GM19351 (cell line): ENCODE measurements around the gene ZNHIT3.

Experiments used
- ATAC-seq: cut with Tn5 transposase; IDR thresholded peaks from one replicate; pipeline ENCODE4 v1.9.1; 2021; ENCODE audit warnings: mild to moderate bottlenecking, moderate library complexity; ENCODE audit not compliant: unreplicated experiment

ZNHIT3 gene

DNA sequence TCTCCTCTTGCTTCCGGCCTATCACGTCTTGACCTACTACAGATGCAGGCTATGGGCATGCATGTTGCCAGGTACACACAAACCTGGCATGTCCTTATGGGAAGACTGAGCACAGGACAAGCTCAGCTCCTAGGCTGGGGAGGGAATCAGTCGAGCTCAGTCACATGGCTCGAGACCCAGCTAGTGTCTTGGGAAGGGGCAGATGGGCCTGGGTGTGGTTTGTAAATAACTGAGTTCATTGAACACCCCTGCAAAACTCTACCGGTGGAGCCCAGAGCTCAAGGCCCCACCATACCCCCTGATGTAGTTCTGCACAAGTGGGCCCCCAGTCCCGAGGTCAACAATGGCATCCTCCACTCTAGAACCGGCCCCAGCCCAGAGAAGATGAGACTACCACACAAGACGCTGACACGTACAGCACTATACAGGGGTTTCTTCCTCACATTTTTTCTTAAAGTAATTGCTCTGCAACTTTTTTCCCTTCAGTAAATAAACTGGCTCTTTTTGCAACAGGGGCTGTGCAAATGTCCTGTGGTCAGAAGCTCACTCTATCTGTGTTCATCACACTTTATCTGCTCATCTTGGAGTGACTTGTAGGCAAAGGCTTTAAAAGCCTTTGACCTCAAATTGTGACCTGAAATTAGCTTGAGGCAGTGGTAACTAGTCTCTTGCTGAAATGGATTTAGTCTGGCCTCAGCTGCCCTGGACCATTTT lies 22.9 kb downstream of the ZNHIT3 start:
- ATAC-seq: no peak

DNA sequence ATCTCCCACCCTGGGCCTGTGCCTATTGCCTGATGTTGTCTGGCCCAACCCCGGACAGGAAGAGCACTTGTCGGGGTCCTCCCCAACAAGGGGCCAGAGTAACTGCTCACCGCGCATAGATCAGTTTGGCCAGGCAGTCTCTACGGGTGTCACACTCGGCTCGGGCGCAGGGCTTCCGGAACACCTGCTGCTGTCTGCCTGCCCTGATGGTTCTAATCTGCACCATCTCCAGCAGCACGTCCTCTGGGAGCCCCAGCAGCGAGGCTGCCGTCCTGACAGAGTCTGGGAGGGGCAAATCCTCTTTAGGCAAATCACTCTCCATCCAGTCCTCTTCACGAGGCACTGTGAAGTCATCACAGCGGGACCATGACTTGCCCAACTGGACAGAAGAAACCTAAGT lies 24.2 kb downstream of the ZNHIT3 start:
- no peak for ATAC-seq

DNA sequence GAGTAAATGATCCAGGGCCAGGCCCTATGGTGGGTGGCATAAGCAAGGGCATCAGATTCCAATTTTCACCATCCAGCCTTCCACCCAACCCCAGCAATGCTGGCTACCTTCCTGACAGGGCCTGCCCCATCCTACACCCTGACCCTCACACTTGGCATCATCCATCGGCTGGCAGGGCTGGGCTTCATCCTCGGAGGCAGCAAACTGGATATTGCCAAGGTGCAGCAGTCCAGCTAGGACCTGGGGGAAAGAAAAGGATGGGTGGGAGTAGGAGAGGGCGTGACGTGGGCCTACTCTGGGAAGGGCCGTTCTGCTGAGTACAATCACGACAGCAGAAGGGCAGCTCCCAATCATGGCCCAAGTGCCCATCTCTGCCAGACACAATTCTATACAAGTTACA lies 24.7 kb downstream of the ZNHIT3 start:
- ATAC-seq: no peak

DNA sequence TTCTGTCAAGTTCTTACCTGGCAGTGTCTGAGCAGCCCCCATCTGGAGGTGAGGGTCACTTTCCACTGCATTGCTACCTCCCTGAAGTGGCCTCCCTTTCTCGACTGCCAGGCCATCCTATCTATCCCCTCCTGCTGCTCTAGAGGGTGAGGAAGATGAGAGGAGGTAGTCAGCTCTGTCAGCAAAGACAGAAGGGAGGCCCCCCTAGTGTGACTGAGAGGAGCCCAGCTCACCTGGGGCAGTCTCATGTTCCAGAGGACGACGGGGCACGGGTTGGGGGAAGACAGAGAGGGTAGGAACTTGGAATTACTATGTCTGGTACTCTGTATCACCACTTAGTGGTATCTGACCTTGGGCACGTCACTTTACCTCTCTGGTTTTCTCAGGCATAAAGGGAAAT lies 26.2 kb downstream of the ZNHIT3 start:
- no peak for ATAC-seq

GRCh38 chr17:36514856-36515255 lies 28.4 kb downstream of the ZNHIT3 start:
- no peak for ATAC-seq

GRCh38 chr17:36515837-36516236 lies 29.4 kb downstream of the ZNHIT3 start:
- no peak for ATAC-seq

DNA sequence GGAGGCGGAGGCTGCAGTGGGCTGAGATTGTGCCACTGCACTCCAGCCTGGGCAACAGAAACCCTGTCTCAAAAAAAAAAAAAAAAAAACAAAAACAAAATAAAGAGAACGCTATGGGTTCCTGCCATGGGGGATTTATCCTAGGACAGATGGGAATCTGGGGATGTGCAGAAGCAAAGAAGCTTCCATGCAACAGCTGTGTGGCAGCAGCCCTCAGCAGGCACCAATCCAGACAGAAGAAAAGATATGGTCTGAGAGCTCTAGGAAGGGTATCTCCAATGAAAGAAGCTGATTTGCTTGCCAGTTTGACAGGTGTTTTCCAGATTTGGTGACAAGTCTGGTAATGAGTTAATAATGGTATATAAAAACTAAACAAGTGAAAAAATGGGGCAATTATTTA lies 36.6 kb downstream of the ZNHIT3 start:
- no peak for ATAC-seq

DNA sequence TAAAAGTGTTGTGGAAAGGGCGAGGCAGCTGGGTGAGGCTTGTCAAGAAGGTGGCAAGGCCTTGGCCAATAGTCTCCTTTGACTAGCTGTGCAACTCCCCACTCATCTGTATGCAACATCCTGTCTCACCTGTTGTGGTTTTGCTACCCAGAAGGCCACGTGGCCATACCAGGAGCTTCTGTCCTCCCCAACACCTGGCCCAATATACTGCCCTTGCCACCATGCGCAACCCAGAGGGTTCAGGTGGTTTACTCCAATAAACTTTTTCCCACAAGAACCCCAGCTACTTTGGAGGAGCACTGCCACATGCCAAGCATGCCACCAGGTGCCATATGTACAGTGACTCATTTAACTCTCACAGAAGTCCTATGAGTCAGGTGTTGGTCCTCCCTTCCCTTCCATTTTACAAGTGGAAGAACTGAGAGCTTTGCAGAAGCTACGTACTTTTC lies 38.0 kb downstream of the ZNHIT3 start:
- ATAC-seq: no peak

DNA sequence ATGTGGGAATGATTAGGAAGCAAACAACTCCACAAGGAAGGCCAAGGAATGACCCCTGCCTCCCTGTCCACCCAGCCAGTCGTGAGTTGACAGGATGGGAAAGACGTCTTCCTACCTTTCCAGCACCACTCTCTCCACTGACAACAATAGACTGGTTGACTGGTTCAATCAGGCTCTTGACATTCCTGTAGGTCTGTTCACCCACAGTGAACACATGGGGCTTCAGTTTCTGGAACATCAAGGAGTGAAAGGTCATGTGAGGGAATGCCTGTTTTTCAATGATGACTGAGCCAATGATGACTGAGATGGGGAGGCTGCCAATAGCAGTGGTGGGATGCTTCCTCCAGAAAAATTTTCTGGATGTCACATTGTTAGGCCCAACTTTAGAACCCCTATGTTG lies 38.6 kb downstream of the ZNHIT3 start:
- no peak for ATAC-seq

DNA sequence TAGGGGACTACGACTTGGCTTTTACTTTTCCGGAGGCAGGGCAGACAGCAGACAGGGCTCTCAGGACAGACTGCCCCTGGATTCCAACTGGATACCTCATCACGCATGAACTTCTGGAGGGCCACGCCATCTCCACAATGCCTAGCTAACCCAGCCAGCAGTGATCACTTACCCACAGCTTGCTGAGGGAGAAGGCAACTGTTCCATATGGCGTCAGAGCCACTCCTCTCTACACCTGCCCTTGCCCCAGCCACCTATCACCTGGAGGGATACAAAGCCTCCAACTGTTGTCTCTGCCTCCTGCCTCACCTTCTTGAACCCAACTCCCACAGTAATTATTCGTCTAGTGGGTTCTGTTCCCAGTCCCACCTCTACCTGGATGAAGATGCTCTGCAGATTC lies 39.4 kb downstream of the ZNHIT3 start:
- no peak for ATAC-seq

DNA sequence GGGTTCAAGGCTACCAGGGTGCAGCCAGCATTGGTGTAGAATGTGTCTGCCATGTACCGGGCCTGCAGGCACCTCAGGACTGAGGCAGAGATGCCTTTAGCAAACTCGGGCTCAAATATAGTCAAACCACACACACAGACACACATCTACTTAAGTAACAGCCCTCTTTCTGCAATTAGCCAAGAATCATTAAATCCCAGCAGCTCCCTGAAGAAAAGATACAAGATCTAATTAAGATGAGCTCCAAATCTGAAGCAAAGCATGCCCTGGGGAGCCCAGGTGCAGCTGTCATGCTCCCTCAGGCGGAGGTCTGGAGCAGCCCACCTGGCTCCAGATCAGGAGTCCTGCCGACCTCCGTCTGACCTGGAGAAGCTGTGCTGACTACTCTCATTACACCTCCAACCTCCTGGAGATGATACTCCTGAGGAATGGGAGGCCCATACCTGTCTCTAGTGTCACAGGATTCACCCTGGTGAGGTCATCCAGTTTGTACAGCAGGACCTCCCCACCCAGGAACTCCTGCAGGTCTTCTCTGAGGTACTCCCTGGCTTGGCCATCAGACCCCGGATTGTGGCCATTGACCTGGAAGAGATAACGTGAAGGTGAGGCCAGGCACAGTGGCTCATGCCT lies 41.3 kb downstream of the ZNHIT3 start:
- ATAC-seq: no peak

GRCh38 chr17:36529121-36529520 lies 42.6 kb downstream of the ZNHIT3 start:
- ATAC-seq: no peak

GRCh38 chr17:36532435-36532975 lies 46.0 kb downstream of the ZNHIT3 start:
- no peak for ATAC-seq

- ATAC-seq: peak; percentile 34
Measured at GRCh38 chr17:36533935-36534839, 47.7 kb downstream of the ZNHIT3 start.

GRCh38 chr17:36534840-36535668 lies 48.6 kb downstream of the ZNHIT3 start, which contains the start of the genes MYO19 and PIGW:
Gene MYO19 (minus strand): TSS chr17:36534868. CDS start chr17:36532538, 2,330 bp downstream.
Gene PIGW (plus strand): TSS chr17:36534987. CDS start chr17:36537102, 2,115 bp downstream.
- peak; percentile 71 for ATAC-seq

- ATAC-seq: no peak
Measured at GRCh38 chr17:36535669-36536081, 49.2 kb downstream of the ZNHIT3 start.

DNA sequence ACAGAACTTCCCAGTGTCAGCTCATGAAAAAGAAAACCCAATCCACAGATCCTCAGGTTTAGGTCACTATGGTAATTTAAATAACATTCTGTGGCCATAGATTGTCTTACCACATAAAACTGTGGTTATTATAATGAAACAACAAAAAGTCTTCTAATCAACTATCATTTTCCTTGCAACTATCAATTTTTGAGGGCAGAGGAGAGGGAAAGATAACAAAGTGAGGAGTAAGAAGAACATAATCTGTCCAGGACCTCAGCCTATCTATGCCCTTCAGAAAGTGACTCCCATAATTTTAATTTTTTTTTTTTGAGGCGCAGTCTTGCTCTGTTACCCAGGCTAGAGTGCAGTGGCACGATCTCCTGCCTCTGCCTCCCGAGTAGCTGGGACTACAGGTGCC lies 54.2 kb downstream of the ZNHIT3 start:
- ATAC-seq: no peak

- ATAC-seq: no peak
Measured at GRCh38 chr17:36542755-36543154, 56.3 kb downstream of the ZNHIT3 start.

DNA sequence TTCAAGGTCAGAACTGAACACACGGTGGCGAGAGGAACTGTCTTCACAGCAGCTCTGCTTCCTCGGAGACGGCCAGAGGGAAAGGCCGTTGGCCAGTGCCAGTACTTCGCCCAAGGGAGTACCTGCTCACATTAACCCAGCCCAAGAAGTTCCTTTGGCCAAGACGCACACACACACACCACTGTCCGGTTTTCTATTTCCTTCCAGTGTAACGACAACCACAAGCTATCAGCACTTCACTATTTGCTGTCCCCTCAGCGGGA lies 57.5 kb downstream of the ZNHIT3 start:
- no peak for ATAC-seq

DNA sequence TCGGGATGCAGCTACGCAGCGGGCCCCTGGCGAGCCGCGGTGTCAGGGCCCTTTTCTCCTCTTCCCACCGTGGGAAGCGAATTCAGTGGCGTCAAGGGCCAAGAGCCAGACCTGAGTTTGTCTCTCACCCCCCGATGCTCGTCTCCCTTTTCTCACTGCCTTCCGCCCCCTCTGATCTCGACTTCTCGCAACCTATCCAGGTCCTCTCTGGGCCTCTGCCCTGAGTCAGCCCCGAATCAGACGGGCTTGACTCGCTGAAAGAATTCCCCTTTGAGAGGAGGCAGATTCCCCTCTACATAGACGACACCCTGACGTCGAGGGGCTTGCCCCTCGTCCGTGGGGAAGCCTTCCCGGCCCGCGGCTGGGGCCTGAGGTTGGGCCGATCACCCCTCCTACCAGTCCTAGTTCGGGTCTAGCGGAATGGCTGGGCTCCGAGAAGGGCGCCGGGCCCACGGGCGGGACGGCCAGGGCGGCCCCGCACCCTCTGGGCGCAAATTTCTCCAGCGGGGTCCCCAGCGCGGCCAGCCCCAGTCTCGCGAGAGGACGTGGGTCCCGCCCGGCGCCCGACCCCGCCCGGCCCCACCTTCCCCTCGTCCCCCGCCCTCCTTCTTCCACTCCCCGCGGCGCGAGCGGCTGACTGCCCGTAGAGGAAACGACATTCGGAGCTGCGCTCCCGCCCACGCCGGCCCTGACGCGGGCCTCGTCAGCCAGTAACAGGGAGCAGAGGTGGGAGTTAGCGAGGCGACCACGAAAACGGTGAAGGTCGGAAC lies 58.0 kb downstream of the ZNHIT3 start, which contains the start of gene GGNBP2:
GGNBP2 (plus strand) TSS at position 613 of the 770 bp plus-strand sequence. CDS start 806 bp downstream, outside the sequence.
- ATAC-seq: peak; percentile 53
